Neural cell (in vitro differentiated cells): ENCODE data around the gene FCRLA.

Source experiments
- EP300 ChIP-seq: fragments of 450-650 bp; conservative IDR thresholded peaks from 2 replicates; pipeline ENCODE4 v1.6.1; 2014; ENCODE audit warnings: antibody characterized with exemption, mild to moderate bottlenecking, moderate library complexity; ENCODE audit not compliant: poor library complexity, severe bottlenecking
- EZH2 ChIP-seq: fragments of 200-600, 300-800 bp; shearing (Covaris generic), sonication (generic); IDR thresholded peaks from 2 replicates; pipeline ENCODE4 v1.6.1; 2014; ENCODE audit warnings: antibody characterized with exemption, low read length, borderline replicate concordance, mild to moderate bottlenecking; ENCODE audit not compliant: insufficient read depth, poor library complexity, severe bottlenecking
- POLR2AphosphoS5 ChIP-seq: IDR thresholded peaks from 2 replicates; pipeline ENCODE4 v1.6.1; 2012
- RAD21 ChIP-seq: fragments of 450-650 bp; conservative IDR thresholded peaks from 2 replicates; pipeline ENCODE4 v1.6.1; 2014; ENCODE audit warnings: antibody characterized with exemption, mild to moderate bottlenecking, moderate library complexity
- REST ChIP-seq: IDR thresholded peaks from 2 replicates; pipeline ENCODE4 v1.6.1; 2012; ENCODE audit warnings: borderline replicate concordance
- SMC3 ChIP-seq: fragments of 450-650 bp; conservative IDR thresholded peaks from 2 replicates; pipeline ENCODE4 v1.6.1; 2014; ENCODE audit warnings: antibody characterized with exemption, mild to moderate bottlenecking, moderate library complexity; ENCODE audit not compliant: poor library complexity
- TAF1 ChIP-seq: IDR thresholded peaks from 2 replicates; pipeline ENCODE4 v1.6.1; 2012; ENCODE audit warnings: low read depth
- TF ChIP-seq, protein P1 (sequence below): fragments of 450-650 bp; IDR thresholded peaks from 2 replicates; pipeline ENCODE4 v1.5.1; 2014; ENCODE audit warnings: antibody characterized with exemption, mild to moderate bottlenecking, moderate library complexity; ENCODE audit not compliant: poor library complexity, severe bottlenecking

DNA sequence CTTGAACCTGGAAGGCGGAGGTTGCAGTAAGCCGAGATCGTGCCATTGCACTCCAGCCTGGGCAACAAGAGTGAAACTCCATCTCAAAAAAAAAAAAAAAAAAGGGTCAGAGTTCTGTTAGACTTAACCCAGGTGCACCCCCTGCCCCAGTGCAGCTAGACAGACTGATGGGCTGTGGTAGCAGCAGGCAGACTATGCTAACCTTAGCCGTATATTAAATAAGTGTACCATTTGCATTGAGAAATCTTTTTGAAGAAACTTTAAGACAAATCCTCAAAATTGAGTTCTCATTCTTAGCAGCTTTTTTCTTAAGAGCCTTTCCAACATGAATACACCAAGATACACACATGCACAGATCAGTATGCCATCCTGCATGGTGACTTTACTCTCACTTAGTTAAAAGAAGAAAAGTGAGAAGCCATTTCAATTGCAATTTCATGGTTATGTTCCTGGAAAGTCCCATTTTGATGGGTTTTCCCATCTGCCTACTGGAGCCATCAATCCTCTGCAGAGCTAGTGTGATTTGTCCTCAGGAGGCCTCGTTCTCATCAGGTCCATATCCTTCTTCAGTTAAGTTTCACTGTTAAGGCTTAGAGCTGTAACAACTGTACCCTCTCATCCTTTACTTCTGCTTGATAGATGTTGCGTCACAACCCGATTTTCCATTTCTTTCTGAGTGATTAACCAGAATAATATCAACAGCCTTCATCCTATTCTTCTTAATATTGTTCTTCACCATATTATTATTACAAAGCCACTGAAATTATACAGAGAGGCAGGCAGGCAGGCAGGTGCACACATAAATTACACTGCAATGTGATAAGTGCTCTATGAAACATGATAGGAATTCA is 21.6 kb downstream of the FCRLA start:
- TF ChIP-seq, protein P1, sequence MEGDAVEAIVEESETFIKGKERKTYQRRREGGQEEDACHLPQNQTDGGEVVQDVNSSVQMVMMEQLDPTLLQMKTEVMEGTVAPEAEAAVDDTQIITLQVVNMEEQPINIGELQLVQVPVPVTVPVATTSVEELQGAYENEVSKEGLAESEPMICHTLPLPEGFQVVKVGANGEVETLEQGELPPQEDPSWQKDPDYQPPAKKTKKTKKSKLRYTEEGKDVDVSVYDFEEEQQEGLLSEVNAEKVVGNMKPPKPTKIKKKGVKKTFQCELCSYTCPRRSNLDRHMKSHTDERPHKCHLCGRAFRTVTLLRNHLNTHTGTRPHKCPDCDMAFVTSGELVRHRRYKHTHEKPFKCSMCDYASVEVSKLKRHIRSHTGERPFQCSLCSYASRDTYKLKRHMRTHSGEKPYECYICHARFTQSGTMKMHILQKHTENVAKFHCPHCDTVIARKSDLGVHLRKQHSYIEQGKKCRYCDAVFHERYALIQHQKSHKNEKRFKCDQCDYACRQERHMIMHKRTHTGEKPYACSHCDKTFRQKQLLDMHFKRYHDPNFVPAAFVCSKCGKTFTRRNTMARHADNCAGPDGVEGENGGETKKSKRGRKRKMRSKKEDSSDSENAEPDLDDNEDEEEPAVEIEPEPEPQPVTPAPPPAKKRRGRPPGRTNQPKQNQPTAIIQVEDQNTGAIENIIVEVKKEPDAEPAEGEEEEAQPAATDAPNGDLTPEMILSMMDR: no peak
- TF ChIP-seq TAF1 (no peak), EZH2 (no peak), POLR2AphosphoS5 (no peak), REST (no peak), RAD21 (no peak), EP300 (no peak), SMC3 (no peak)
